ENCODE measurements around the gene BFAR. TPM values are rescaled to one million over a fixed set of nuclear protein-coding genes. Genes with fewer than 3 reads are reported as not detected.

Gene BFAR
- total and polyA plus RNA-seq, 9 of the 15 experiments (the other 6 are each of a cell fraction or from before 2014, with no cell fraction given): 45.0 to 82.6 (median 60.4) TPM

DNA sequence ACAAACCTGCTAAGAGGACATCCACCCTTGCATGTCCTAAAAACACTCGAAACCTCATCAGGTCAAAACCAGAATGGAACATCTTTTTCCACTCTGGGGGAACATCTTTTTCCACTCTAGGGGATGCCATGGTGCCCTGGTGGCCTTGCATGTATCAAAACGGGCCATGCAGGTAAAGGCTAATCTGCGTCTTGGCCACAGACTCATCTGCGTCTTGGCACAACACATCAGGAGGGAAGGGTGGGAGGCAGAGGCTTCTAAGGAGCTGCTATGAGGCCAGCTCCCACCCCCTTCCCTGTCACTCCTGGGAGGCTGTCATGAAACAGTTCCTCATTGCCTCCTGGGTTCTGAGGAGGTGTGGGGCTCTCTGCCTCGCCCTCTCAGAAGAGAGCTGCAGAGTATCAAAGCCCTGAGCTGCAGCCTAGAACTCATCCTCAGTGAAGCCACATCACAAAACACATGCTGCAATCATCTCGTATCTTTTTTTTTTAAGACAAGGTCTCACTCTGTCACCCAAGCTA lies 30.2 kb upstream of the BFAR start:
- no peaks in the 10 kb centered on the region for H3K9me1 ChIP-seq (ENCODE audit: control insufficient read depth, insufficient read depth, low read length)
- CTCF ChIA-PET (ENCODE audit: low intra/inter-chr PET ratio): no interaction called here
- no peak overlapping the region for H3K27ac ChIP-seq (ENCODE audit: extremely low read depth, low read depth, low read length)
- no peaks in the 10 kb centered on the region for H3K27me3 ChIP-seq (ENCODE audit: control insufficient read depth in 2 of 2, insufficient read depth in 2 of 2, low read length in 2 of 2)
- H3K9me3 ChIP-seq (replicated peaks; ENCODE audit: control insufficient read depth, insufficient read depth, low read depth, low read length): no peaks in the 10 kb centered on the region
- no peaks in the 10 kb centered on the region for H3K79me2 ChIP-seq (ENCODE audit: control insufficient read depth, insufficient read depth, low read length)
- intact Hi-C loops (cut with micrococcal nuclease): no loop called here
- in situ Hi-C loops (cut with MboI): no loop called here
- no peaks in the 10 kb centered on the region for H3K4me1 ChIP-seq (replicated peaks in 1 of 2; ENCODE audit: control insufficient read depth in 2 of 2, insufficient read depth in 2 of 2, low read length in 2 of 2)
- H3K9ac ChIP-seq (ENCODE audit: insufficient read depth in 1 of 2, low read depth in 2 of 2, low read length in 2 of 2): no peak overlapping the region
- ATAC-seq: no peak
- no peaks in the 10 kb centered on the region for H4K20me1 ChIP-seq (replicated peaks; ENCODE audit: control insufficient read depth, insufficient read depth, low read length)
- H3K4me3 ChIP-seq: no peak overlapping the region
- 71% methylated on average over 6 of the region's 6 CpGs for WGBS (ENCODE audit: insufficient coverage, low coverage, missing lambda C conversion rate)
- H2AFZ ChIP-seq (ENCODE audit: low read depth, low read length): no peak overlapping the region
- H3K4me2 ChIP-seq (ENCODE audit: insufficient read depth, low read length): no peak overlapping the region
- FAIRE-seq: no peak
- no peak for DNase-seq (ENCODE audit: extremely low read depth in 1 of 4, low spot score in 3 of 4)
- H3K36me3 ChIP-seq (ENCODE audit: control insufficient read depth, insufficient read depth, low read length): peaks cover 76% of the 10 kb centered on the region
- no TSS peak for BruUV-seq (replicated peaks)
- POLR2A ChIA-PET: interaction anchor here (0.6 kb wide), 1 partner anchor 43 kb away, joined by 3 read pairs; no protein-coding TSS in a partner anchor
- TF ChIP-seq, protein P1, sequence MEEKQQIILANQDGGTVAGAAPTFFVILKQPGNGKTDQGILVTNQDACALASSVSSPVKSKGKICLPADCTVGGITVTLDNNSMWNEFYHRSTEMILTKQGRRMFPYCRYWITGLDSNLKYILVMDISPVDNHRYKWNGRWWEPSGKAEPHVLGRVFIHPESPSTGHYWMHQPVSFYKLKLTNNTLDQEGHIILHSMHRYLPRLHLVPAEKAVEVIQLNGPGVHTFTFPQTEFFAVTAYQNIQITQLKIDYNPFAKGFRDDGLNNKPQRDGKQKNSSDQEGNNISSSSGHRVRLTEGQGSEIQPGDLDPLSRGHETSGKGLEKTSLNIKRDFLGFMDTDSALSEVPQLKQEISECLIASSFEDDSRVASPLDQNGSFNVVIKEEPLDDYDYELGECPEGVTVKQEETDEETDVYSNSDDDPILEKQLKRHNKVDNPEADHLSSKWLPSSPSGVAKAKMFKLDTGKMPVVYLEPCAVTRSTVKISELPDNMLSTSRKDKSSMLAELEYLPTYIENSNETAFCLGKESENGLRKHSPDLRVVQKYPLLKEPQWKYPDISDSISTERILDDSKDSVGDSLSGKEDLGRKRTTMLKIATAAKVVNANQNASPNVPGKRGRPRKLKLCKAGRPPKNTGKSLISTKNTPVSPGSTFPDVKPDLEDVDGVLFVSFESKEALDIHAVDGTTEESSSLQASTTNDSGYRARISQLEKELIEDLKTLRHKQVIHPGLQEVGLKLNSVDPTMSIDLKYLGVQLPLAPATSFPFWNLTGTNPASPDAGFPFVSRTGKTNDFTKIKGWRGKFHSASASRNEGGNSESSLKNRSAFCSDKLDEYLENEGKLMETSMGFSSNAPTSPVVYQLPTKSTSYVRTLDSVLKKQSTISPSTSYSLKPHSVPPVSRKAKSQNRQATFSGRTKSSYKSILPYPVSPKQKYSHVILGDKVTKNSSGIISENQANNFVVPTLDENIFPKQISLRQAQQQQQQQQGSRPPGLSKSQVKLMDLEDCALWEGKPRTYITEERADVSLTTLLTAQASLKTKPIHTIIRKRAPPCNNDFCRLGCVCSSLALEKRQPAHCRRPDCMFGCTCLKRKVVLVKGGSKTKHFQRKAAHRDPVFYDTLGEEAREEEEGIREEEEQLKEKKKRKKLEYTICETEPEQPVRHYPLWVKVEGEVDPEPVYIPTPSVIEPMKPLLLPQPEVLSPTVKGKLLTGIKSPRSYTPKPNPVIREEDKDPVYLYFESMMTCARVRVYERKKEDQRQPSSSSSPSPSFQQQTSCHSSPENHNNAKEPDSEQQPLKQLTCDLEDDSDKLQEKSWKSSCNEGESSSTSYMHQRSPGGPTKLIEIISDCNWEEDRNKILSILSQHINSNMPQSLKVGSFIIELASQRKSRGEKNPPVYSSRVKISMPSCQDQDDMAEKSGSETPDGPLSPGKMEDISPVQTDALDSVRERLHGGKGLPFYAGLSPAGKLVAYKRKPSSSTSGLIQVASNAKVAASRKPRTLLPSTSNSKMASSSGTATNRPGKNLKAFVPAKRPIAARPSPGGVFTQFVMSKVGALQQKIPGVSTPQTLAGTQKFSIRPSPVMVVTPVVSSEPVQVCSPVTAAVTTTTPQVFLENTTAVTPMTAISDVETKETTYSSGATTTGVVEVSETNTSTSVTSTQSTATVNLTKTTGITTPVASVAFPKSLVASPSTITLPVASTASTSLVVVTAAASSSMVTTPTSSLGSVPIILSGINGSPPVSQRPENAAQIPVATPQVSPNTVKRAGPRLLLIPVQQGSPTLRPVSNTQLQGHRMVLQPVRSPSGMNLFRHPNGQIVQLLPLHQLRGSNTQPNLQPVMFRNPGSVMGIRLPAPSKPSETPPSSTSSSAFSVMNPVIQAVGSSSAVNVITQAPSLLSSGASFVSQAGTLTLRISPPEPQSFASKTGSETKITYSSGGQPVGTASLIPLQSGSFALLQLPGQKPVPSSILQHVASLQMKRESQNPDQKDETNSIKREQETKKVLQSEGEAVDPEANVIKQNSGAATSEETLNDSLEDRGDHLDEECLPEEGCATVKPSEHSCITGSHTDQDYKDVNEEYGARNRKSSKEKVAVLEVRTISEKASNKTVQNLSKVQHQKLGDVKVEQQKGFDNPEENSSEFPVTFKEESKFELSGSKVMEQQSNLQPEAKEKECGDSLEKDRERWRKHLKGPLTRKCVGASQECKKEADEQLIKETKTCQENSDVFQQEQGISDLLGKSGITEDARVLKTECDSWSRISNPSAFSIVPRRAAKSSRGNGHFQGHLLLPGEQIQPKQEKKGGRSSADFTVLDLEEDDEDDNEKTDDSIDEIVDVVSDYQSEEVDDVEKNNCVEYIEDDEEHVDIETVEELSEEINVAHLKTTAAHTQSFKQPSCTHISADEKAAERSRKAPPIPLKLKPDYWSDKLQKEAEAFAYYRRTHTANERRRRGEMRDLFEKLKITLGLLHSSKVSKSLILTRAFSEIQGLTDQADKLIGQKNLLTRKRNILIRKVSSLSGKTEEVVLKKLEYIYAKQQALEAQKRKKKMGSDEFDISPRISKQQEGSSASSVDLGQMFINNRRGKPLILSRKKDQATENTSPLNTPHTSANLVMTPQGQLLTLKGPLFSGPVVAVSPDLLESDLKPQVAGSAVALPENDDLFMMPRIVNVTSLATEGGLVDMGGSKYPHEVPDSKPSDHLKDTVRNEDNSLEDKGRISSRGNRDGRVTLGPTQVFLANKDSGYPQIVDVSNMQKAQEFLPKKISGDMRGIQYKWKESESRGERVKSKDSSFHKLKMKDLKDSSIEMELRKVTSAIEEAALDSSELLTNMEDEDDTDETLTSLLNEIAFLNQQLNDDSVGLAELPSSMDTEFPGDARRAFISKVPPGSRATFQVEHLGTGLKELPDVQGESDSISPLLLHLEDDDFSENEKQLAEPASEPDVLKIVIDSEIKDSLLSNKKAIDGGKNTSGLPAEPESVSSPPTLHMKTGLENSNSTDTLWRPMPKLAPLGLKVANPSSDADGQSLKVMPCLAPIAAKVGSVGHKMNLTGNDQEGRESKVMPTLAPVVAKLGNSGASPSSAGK (IDR thresholded peaks at IDR 0.05): no peak
- no peak for TF ChIP-seq RBFOX2 (IDR thresholded peaks at IDR 0.05; ENCODE audit: low read depth, low read length)
- no peak for TF ChIP-seq SRSF9 (IDR thresholded peaks at IDR 0.05; ENCODE audit: borderline replicate concordance, low read depth, low read length)
- no peak for TF ChIP-seq CHD4 (IDR thresholded peaks at IDR 0.05; ENCODE audit: insufficient read depth, insufficient replicate concordance, low read depth, low read length, poor library complexity, severe bottlenecking)
- no peak for TF ChIP-seq KDM2B (CRISPR knock-in tag; IDR thresholded peaks at IDR 0.05)
- TF ChIP-seq SETDB1 (IDR thresholded peaks at IDR 0.05; ENCODE audit: low read length): no peak
- TF ChIP-seq, protein P2, sequence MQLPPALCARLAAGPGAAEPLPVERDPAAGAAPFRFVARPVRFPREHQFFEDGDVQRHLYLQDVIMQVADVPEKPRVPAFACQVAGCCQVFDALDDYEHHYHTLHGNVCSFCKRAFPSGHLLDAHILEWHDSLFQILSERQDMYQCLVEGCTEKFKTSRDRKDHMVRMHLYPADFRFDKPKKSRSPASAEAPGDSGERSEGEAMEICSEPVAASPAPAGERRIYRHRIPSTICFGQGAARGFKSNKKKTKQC (CRISPR knock-in tag; IDR thresholded peaks at IDR 0.05): no peak
- no peak for TF ChIP-seq ZNF124 (CRISPR knock-in tag; IDR thresholded peaks at IDR 0.05)
- TF ChIP-seq ZSCAN32 (CRISPR knock-in tag; IDR thresholded peaks at IDR 0.05): no peak
- TF ChIP-seq HDAC8 (tag; IDR thresholded peaks at IDR 0.05): no peak
- TF ChIP-seq POLR2A (conservative IDR thresholded peaks at IDR 0.05): no peak
- no peak for TF ChIP-seq ZNF589 (CRISPR knock-in tag; IDR thresholded peaks at IDR 0.05; ENCODE audit: low read depth)

All from K562 (cell line).